ENCODE results near the gene RNF213.
"Not testable (repeated sequence)": the region's sequence is repeated elsewhere in the genome, so short reads cannot be mapped to it uniquely, and the experiment has no call there.

The RNF213 gene

DNA sequence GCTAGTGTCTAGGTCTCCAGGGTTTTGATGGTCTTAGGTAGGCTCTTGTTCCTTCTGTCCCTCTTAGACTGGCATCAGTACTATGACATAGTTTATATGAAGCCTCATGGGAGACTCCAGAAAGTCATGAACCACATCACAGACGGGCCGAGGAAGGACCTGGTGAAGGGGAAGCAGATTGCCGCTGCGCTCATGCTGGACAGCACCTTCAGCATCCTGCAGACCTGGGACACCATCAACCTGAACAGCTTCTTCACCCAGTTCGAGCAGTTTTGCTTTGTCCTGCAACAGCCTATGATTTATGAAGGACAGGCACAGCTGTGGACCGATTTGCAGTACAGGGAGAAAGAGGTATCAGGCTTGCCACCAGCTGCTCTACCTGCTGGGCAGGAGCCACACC lies 34.0 kb downstream of the RNF213 start:
- no peak for DNase-seq (ENCODE audit: low read depth in 2 of 2)

DNA sequence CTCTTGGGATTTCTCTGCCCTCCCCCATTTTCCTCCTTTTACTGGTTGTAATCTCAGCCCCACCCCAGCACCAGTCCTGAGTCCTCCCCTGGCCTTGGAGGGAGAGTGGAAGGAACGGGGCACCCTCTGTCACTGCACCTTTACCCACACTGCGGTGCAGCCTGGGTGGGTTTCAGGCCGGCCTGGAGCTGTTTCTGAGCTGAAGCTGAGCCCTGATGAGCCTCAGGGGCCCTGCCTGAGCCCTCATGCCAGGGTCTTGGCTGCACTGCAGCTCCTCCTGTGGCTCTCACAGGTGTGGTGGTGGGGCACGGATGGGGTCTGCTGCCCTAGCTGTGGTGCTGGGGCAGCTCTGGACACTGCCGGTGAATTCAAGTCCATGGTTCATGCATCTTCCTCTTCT lies 34.5 kb downstream of the RNF213 start:
- no peak for DNase-seq (ENCODE audit: low read depth in 2 of 2)

DNA sequence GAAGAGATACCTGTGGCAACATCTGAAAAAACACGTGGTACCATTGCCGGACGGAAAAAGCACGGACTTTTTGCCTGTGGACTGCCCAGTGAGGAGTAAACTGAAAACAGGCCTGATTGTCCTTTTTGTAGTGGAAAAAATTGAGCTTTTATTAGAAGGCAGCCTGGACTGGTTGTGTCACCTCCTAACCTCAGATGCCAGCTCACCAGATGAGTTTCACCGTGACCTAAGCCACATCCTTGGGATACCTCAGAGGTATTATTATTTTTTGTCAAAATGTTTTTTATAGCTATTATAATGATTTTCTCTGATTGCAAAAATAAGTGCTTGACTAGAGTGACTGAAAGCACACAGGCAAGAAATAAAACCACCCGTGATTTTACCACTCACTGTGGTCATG lies 34.9 kb downstream of the RNF213 start:
- no peak for DNase-seq (ENCODE audit: low read depth in 2 of 2)

GRCh38 chr17:80296221-80296620 lies 35.6 kb downstream of the RNF213 start:
- no peak for DNase-seq (ENCODE audit: low read depth in 2 of 2)

DNA sequence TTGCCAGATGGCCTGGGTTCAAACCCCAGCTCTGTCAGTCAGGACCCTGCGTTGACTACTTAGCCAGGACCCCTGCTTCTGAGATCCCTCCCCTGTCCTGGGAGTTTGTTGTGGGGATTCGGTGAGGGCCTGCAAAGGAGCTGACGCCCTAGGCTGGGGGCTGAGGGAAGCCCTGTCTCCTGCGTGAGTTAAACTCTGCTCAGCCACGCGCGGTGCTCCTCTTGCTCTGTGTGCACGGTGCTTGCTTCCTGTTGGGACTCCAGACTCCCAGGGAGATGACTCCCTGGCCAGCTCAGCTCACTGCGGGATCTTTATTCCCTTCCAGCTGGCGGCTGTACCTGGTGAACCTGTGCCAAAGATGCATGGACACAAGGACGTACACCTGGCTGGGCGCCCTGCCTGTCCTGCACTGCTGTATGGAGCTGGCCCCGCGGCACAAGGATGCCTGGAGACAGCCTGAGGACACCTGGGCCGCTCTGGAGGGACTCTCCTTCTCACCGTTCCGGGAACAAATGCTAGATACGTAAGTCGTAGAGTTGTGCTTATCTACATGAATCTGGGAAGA lies 37.4 kb downstream of the RNF213 start:
- DNase-seq (ENCODE audit: low read depth in 2 of 2), result no peak

- DNase-seq (ENCODE audit: low read depth in 2 of 2), result not testable (repeated sequence)
These were observed 38.9 kb downstream of the RNF213 start for GRCh38 chr17:80299350-80300100.

- DNase-seq (ENCODE audit: low read depth in 2 of 2), result not testable (repeated sequence)
These were observed 40.1 kb downstream of the RNF213 start for GRCh38 chr17:80300756-80301155.

GRCh38 chr17:80303824-80304223 lies 43.2 kb downstream of the RNF213 start:
- no peak for DNase-seq (ENCODE audit: low read depth in 2 of 2)

DNA sequence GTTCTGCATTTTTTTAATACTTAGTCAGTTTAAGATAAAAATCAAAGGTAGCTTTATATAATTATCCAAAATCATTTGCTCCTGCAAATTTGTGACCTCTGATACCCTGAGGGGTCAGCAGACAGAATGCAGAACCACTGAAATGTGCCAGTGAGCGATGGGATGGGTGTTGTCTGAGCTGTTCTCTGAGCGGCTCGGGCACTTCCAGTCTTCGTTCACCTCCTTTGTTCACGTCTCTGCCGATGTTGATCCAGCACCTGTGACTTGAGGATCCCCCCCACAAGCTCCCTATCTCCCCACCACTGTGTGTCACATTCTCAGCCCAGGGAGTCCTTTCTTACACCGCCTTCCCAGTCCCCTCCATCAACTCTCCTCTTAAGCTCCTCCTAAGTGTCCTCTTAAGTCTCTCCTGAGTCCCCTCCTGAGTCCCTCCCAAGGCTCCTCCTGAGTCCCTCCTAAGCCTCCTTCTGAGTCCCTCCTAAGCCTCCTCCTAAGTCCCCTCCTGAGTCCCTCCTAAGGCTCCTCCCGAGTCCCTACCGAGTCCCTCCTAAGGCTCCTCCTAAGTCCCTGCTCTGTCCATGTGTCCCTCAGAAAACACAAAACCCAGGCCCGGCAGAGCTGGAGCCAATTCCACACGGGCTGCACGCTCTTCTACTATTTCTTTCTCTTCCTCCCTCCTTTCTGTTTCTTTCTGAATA lies 47.5 kb downstream of the RNF213 start:
- no peak for DNase-seq (ENCODE audit: low read depth in 2 of 2)

DNA sequence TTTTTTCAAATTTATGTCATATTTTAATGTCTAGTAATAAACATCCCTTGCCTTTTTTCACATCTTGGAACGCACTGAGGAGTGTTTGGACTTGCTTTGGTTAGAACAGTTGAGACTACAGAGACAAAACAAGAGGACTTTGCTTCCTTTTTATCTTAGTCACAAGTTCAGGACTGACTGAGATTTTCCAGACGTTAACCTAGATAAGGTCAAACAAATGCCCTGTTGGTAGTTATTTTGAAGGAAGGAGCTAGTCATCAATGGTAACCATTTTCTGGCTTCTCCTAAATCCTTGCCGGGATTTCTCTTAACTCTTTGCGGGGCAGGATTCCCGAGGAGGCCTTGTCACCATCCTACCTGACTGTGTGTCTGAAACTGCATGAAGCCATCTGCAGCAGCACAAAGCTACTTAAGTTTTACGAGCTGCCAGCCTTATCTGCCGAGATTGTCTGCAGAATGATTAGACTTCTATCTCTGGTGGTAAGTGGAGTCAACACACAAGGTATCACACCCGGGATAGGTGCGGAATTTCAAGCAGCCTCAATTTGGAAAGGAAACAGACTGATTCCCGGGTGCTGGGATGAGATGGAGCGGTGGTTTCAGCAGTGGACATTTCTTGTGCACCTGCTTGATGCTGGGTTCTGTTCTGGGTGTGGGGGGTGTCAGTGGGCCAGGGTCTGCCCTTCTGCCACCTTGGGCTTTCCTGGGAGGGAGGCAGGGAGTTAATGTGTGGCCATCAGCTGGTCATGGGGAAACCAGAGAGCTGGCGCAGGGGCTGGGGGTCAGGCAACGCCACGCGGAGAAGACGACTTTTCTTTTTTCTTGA lies 48.3 kb downstream of the RNF213 start:
- no peak for DNase-seq (ENCODE audit: low read depth in 2 of 2)

DNA sequence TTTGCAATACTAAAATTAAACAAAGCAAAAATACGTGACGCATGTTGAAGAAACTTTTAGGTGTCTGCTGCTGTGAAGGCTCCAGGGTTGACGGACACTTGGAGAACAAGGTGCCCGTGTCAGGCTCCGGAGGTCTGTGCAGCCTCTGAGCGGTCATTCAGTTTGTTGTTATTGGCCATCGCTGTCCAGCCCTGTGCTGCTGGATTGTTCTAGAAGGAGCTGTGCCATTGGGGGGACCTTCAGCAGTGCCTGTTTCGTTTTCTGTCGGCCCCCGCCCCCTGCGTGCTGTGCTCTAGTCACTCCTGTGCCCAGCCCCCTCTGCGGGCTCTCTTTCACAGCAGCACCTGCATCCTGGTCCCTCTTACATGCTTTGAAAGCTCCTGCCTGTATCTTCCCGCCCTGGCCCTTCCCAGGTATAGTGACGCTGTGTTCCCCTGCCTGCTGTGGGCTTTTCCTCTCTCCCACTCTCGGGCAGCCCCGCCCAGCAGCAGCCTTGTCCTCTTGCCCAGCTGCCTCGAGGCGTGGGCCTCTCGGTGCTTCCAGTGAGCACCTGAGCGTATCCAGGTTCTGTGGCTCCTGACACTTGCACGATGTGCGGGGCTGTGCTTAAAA lies 50.7 kb downstream of the RNF213 start:
- DNase-seq (ENCODE audit: low read depth in 2 of 2), result no peak

- no peak for DNase-seq (ENCODE audit: low read depth in 2 of 2)
These were observed 52.0 kb downstream of the RNF213 start for GRCh38 chr17:80312621-80313135.

GRCh38 chr17:80313160-80313829 lies 52.6 kb downstream of the RNF213 start:
- DNase-seq (ENCODE audit: low read depth in 2 of 2), result no peak

- DNase-seq (ENCODE audit: low read depth in 2 of 2), result not testable (repeated sequence)
These were observed 53.3 kb downstream of the RNF213 start for GRCh38 chr17:80313946-80314345.

DNA sequence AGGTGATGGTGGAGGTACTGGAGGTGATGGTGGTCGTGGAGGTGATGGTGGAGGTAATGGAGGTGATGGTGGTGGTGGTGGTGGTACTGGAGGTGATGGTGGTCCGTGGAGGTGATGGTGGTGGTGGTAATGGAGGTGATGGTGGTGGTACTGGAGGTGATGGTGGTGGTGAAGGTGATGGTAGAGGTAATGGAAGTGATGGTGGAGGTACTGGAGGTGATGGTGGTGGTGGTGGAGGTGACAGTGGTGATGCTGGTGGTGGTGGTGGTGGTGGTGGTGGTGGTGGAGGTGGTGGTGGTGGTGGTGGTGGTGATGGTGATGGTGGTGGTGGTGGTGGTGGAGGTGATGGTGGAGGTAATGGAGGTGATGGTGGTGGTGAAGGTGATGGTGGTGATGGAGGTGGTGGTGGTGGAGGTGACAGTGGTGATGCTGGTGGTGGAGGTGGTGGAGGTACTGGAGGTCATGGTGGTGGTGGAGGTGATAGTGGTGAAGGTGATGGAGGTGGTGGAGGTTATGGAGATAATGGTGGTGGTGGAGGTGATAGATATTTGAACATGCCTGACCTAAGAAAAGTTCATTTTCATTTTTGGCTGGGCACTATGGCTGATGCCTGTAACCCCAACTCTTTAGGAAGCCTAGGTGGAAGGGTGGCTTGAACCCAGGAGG lies 55.0 kb downstream of the RNF213 start:
- no peak for DNase-seq (ENCODE audit: low read depth in 2 of 2)

- DNase-seq (ENCODE audit: low read depth in 2 of 2), result no peak
These were observed 55.8 kb downstream of the RNF213 start for GRCh38 chr17:80316431-80316830.

GRCh38 chr17:80316927-80317705 lies 56.5 kb downstream of the RNF213 start:
- no peak for DNase-seq (ENCODE audit: low read depth in 2 of 2)

- no peak for DNase-seq (ENCODE audit: low read depth in 2 of 2)
These were observed 57.0 kb downstream of the RNF213 start for GRCh38 chr17:80317706-80317980.

DNA sequence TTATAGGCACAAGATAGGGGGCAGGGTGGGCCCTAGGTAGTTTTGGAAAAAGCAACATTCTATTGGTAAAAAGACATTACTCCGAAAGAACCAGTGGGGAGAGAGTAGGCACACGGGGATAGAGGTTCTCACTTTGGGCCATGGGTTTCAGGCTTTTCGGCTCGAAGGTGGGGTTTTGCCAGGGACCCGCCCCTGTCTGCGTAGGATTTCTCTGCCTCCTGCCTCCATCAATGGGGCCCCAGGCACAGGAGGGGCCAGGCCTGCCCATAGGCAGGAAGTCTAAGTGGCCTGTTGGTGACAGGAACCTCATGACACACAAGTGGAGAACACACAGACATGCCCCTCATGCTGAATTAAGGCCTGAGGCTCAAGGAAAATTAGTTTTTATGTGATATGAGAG lies 57.5 kb downstream of the RNF213 start:
- no peak for DNase-seq (ENCODE audit: low read depth in 2 of 2)

Data from stimulated activated CD8-positive, alpha-beta memory T cell treated with anti-CD3 and anti-CD28 coated beads, Interleukin-7, amount 100 ng/mL, for 4 hours (primary cell).